Liver (tissue), 9 donors: ENCODE measurements around the gene SNAPC2. TPM values are rescaled to one million over a fixed set of nuclear protein-coding genes. Genes with fewer than 3 reads are reported as not detected.
A peak's percentile ranks its signal among the peaks of the same experiment; 100 is the strongest.

Source experiments
- DNase-seq: peaks from one replicate; pipeline ENCODE4 v3.0.0-alpha.2; 2017; ENCODE audit warnings: low spot score
- H3K27ac ChIP-seq, 2 donors: one replicate each; pipeline ENCODE4 v1.7.0; 2013; ENCODE audit warnings: inconsistent platforms in 2 of 2, low read length in 2 of 2, control low read depth in 1 of 2, low read depth in 1 of 2, mild to moderate bottlenecking in 1 of 2
- H3K27me3 ChIP-seq, 4 donors: one replicate each; pipeline versions ENCODE4 v1.6.1 to v1.7.0; 2013; ENCODE audit warnings: low read length in 3 of 4, inconsistent platforms in 1 of 4, mild to moderate bottlenecking in 1 of 4, moderate library complexity in 1 of 4; ENCODE audit not compliant: control insufficient read depth in 4 of 4, insufficient read depth in 4 of 4
- H3K36me3 ChIP-seq, 4 donors: one replicate each; pipeline versions ENCODE4 v1.6.1 to v1.7.0; 2013; ENCODE audit warnings: low read length in 3 of 4, mild to moderate bottlenecking in 3 of 4, low read depth in 1 of 4, moderate library complexity in 1 of 4; ENCODE audit not compliant: control insufficient read depth in 4 of 4, insufficient read depth in 3 of 4
- H3K4me1 ChIP-seq, 4 donors: one replicate each; pipeline versions ENCODE4 v1.6.1 to v1.7.0; 2013; ENCODE audit warnings: low read length in 3 of 4, mild to moderate bottlenecking in 3 of 4, moderate library complexity in 1 of 4; ENCODE audit not compliant: control insufficient read depth in 4 of 4, insufficient read depth in 4 of 4
- H3K4me3 ChIP-seq, 3 donors: one replicate each; pipeline versions ENCODE4 v1.6.1 to v1.7.0; 2013; ENCODE audit warnings: low read length in 3 of 3, control low read depth in 1 of 3, low read depth in 1 of 3, mild to moderate bottlenecking in 1 of 3
- H3K9ac ChIP-seq, 2 donors: one replicate each; pipeline ENCODE4 v1.7.0; 2013; ENCODE audit warnings: low read length in 2 of 2, mild to moderate bottlenecking in 2 of 2, moderate library complexity in 2 of 2, control low read depth in 1 of 2, low read depth in 1 of 2
- H3K9me3 ChIP-seq, 4 donors: one replicate each; pipeline versions ENCODE4 v1.6.1 to v1.7.0; 2013; ENCODE audit warnings: low read length in 3 of 4; ENCODE audit not compliant: control insufficient read depth in 4 of 4
- EGR1 ChIP-seq, 2 donors: IDR thresholded peaks; 2 replicates each; pipeline ENCODE4 v1.6.1; 2016 to 2018; ENCODE audit warnings: antibody characterized with exemption in 2 of 2, low read depth in 2 of 2
- FOXA2 ChIP-seq: IDR thresholded peaks from 2 replicates; pipeline ENCODE4 v1.6.1; 2016; ENCODE audit warnings: antibody characterized with exemption
- GABPA ChIP-seq, 2 donors: IDR thresholded peaks in 1 of 2; conservative IDR thresholded peaks in 1 of 2; 2 replicates each; pipeline ENCODE4 v1.6.1; 2016; ENCODE audit warnings: antibody characterized with exemption in 2 of 2, mild to moderate bottlenecking in 1 of 2, moderate library complexity in 1 of 2
- HNF4A ChIP-seq, 2 donors: conservative IDR thresholded peaks; 2 replicates each; pipeline ENCODE4 v1.6.1; 2016; ENCODE audit warnings: antibody characterized with exemption in 2 of 2, mild to moderate bottlenecking in 2 of 2
- HNF4G ChIP-seq: IDR thresholded peaks from 2 replicates; pipeline ENCODE4 v1.6.1; 2016; ENCODE audit warnings: antibody characterized with exemption
- NR2F2 ChIP-seq: IDR thresholded peaks from 2 replicates; pipeline ENCODE4 v1.6.1; 2016; ENCODE audit warnings: antibody characterized with exemption
- RAD21 ChIP-seq, 2 donors: IDR thresholded peaks; 2 replicates each; pipeline ENCODE4 v1.6.1; 2016; ENCODE audit warnings: antibody characterized with exemption in 2 of 2, mild to moderate bottlenecking in 2 of 2
- REST ChIP-seq: IDR thresholded peaks from 2 replicates; pipeline ENCODE4 v1.6.1; 2016; ENCODE audit warnings: antibody characterized with exemption, mild to moderate bottlenecking
- RXRA ChIP-seq, 2 donors: IDR thresholded peaks; 2 replicates each; pipeline ENCODE4 v1.6.1; 2017 to 2018; ENCODE audit warnings: antibody characterized with exemption in 2 of 2, mild to moderate bottlenecking in 1 of 2
- SP1 ChIP-seq: IDR thresholded peaks from 2 replicates; pipeline ENCODE4 v1.6.1; 2018; ENCODE audit warnings: antibody characterized with exemption, mild to moderate bottlenecking
- TAF1 ChIP-seq: conservative IDR thresholded peaks from 2 replicates; pipeline ENCODE4 v1.6.1; 2016; ENCODE audit warnings: antibody characterized with exemption, mild to moderate bottlenecking
- YY1 ChIP-seq: IDR thresholded peaks from 2 replicates; pipeline ENCODE4 v1.6.1; 2016; ENCODE audit warnings: antibody characterized with exemption, mild to moderate bottlenecking
- WGBS: extraction: QIAGEN DNeasy Blood & Tissue Kit; methylation state at CpG from one replicate; pipeline ENCODE4 v1.1.7; 2013; 5-methylcytosine and 5-hydroxymethylcytosine counted together
- polyA plus RNA-seq, 2 donors: library from polyadenylated mRNA; stranded (reverse) in 1 of 2; unstranded in 1 of 2; fragments of 200-250 nt in 1 of 2; fragments of >200 nt in 1 of 2; fragmentation: Nextera tagmentation in 1 of 2; extraction: Ambion mirVana in 1 of 2; gene quantifications; one replicate each; pipeline versions ENCODE4 v1.2.1 to v1.2.3, GENCODE V29; 2013 to 2015
- total RNA-seq, 2 donors: library from RNA; depleted of rRNA; stranded (reverse); fragments of >200 nt; gene quantifications; one replicate each; pipeline ENCODE4 v1.2.3, GENCODE V29; 2014
- TF ChIP-seq, protein P1 (sequence below): IDR thresholded peaks from 2 replicates; pipeline ENCODE4 v1.6.1; 2016; ENCODE audit warnings: antibody characterized with exemption
- TF ChIP-seq, protein P2 (sequence below): IDR thresholded peaks from 2 replicates; pipeline ENCODE4 v1.6.1; 2016; ENCODE audit warnings: antibody characterized with exemption
- TF ChIP-seq, protein P3 (sequence below): IDR thresholded peaks from 2 replicates; pipeline ENCODE4 v1.6.1; 2016; ENCODE audit warnings: antibody characterized with exemption
- donor health status: healthy.
- donor health status: healthy.
- donor health status: healthy.
- donor health status: healthy.
- donor health status: healthy.

Gene SNAPC2
- total and polyA plus RNA-seq, 4 donors: 2.8 to 7.1 (median 3.3) TPM

DNA sequence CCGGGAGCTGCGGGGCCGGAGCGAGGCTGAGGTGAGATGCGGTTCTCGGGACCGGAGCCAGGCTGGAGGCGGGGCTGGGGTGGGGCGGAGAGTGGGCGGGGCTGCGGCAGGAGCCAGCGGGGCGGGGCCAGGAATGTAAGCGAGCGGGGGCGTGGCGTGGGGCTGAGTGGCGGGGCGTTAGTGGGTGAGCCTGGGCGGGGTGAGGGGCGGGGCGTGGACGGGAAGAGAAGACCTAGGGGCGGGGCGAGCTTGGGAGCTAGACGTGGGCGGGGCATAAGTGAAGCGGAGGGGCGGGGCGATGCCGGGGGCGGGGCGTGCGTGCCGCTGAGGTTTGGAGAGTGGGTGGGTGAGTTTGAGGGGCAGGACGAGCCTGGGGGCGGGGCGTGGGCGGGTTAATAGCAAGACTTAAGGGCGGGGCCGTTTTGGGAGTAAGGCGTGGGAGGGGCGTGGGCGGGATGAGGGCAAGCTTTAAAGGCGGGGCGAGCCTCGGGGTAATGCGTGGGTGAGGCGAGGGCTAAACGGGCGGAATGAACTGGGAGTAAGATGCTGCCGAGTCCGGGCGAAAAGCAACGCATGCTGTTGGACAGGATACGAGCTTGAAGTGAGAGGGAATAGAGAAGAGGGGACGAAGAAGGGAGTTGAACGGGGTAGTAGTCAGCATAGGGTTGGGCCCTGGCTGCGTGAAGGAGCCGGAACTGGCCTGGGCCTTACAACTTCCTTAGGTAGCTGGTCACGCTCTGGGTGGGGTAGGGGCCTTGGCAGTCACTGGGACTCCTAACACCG is 572 bp downstream of the SNAPC2 start:
- H3K9ac ChIP-seq: peak overlapping the region in 1 of 2 donors; percentile 1
- peaks cover 30 to 59% (median 37%) of the 10 kb centered on the region in 4 donors for H3K4me1 ChIP-seq
- peaks cover 0 to 12% (median 5%) of the 10 kb centered on the region in 4 donors for H3K36me3 ChIP-seq
- 2% methylated on average over 62 of the region's 62 CpGs for whole genome bisulfite sequencing
- peak overlapping the region; percentile 89 to 98 (median 97) for H3K4me3 ChIP-seq
- no peaks in the 10 kb centered on the region for H3K27me3 ChIP-seq
- peak; percentile 100 for DNase-seq
- peak overlapping the region; percentile 79 to 91 for H3K27ac ChIP-seq
- TF ChIP-seq EGR1 (IDR thresholded peaks at IDR 0.05; ENCODE audit: low read depth in 2 of 2): peak; percentile 99
- peak; percentile 57 for TF ChIP-seq SP1
- peak; percentile 22 to 47 for TF ChIP-seq RXRA (IDR thresholded peaks at IDR 0.05)
- no peak for TF ChIP-seq TAF1
- TF ChIP-seq GABPA (IDR thresholded peaks at IDR 0.05 in 1 of 2, conservative IDR thresholded peaks at IDR 0.05 in 1 of 2): peak in 1 of 2 donors; percentile 28
- peak; percentile 26 for TF ChIP-seq NR2F2
- TF ChIP-seq RAD21 (IDR thresholded peaks at IDR 0.05): no peak
- H3K9me3 ChIP-seq: no peaks in the 10 kb centered on the region

- TF ChIP-seq NR2F2 (peak; percentile 5), FOXA2 (no peak)
- Histone ChIP-seq H3K27ac (peak overlapping the region; percentile 38 to 82), H3K4me1 (peaks cover 27 to 56% (median 38%) of the 10 kb centered on the region in 4 donors), H3K36me3 (peaks cover 0 to 12% (median 5%) of the 10 kb centered on the region in 4 donors), H3K4me3 (peak overlapping the region; percentile 30 to 56 (median 37)), H3K9ac (peak overlapping the region in 1 of 2 donors; percentile 1), H3K9me3 (no peaks in the 10 kb centered on the region), H3K27me3 (no peaks in the 10 kb centered on the region)
- 69% methylated on average over 17 of the region's 17 CpGs for WGBS
- no peak for DNase-seq
These were observed 1.3 kb downstream of the SNAPC2 start for GRCh38 chr19:7921302-7921966.

DNA sequence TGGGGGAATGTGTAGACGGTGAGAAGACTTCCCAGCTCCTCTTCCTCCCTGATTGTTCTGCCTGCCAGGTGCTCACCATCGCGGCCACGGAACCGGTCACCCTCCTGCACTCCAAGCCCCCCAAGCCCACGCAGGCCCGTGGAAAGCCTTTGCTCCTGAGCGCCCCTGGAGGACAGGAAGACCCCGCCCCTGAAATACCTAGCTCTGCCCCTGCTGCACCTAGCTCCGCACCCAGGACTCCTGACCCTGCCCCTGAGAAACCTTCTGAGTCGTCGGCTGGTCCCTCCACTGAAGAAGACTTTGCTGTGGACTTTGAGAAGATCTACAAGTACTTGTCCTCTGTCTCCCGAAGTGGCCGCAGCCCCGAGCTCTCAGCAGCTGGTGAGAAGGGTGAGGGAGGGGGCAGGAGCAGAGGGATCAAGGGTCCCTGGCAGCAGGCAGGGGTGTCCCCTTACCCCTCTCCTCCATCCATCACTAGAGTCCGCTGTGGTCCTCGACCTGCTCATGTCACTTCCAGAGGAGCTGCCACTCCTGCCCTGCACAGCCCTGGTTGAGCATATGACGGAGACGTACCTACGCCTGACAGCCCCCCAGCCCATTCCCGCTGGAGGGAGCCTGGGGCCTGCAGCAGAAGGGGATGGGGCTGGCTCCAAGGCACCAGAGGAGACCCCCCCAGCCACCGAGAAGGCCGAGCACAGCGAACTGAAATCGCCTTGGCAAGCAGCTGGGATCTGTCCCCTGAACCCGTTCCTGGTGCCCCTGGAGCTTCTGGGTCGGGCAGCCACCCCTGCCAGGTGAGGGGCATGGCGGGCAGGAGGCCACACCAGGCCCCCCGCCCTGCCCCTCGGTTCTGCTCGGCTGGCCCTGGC is 2.1 kb downstream of the SNAPC2 start:
- no peaks in the 10 kb centered on the region for H3K27me3 ChIP-seq
- H3K4me1 ChIP-seq: peaks cover 21 to 49% (median 35%) of the 10 kb centered on the region in 4 donors
- DNase-seq: no peak
- 96% methylated on average over 31 of the region's 31 CpGs for WGBS
- no peak overlapping the region for H3K27ac ChIP-seq
- H3K9me3 ChIP-seq: no peaks in the 10 kb centered on the region
- H3K9ac ChIP-seq: no peak overlapping the region
- no peak overlapping the region for H3K4me3 ChIP-seq
- H3K36me3 ChIP-seq: peaks cover 0 to 12% (median 5%) of the 10 kb centered on the region in 4 donors
- TF ChIP-seq HNF4A (conservative IDR thresholded peaks at IDR 0.05): no peak
- no peak for TF ChIP-seq RXRA (IDR thresholded peaks at IDR 0.05)
- no peak for TF ChIP-seq SP1
- TF ChIP-seq, protein P1, sequence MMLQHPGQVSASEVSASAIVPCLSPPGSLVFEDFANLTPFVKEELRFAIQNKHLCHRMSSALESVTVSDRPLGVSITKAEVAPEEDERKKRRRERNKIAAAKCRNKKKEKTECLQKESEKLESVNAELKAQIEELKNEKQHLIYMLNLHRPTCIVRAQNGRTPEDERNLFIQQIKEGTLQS: no peak
- TF ChIP-seq EGR1 (IDR thresholded peaks at IDR 0.05; ENCODE audit: low read depth in 2 of 2): no peak
- TF ChIP-seq, protein P2, sequence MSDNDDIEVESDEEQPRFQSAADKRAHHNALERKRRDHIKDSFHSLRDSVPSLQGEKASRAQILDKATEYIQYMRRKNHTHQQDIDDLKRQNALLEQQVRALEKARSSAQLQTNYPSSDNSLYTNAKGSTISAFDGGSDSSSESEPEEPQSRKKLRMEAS: no peak
- TF ChIP-seq, protein P3, sequence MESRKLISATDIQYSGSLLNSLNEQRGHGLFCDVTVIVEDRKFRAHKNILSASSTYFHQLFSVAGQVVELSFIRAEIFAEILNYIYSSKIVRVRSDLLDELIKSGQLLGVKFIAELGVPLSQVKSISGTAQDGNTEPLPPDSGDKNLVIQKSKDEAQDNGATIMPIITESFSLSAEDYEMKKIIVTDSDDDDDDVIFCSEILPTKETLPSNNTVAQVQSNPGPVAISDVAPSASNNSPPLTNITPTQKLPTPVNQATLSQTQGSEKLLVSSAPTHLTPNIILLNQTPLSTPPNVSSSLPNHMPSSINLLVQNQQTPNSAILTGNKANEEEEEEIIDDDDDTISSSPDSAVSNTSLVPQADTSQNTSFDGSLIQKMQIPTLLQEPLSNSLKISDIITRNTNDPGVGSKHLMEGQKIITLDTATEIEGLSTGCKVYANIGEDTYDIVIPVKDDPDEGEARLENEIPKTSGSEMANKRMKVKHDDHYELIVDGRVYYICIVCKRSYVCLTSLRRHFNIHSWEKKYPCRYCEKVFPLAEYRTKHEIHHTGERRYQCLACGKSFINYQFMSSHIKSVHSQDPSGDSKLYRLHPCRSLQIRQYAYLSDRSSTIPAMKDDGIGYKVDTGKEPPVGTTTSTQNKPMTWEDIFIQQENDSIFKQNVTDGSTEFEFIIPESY: no peak
- TF ChIP-seq HNF4G: no peak
- no peak for TF ChIP-seq TAF1
- no peak for TF ChIP-seq FOXA2
- TF ChIP-seq YY1: no peak
- no peak for TF ChIP-seq REST
- TF ChIP-seq GABPA (IDR thresholded peaks at IDR 0.05 in 1 of 2, conservative IDR thresholded peaks at IDR 0.05 in 1 of 2): no peak
- no peak for TF ChIP-seq NR2F2
